ENCODE measurements around the gene NEDD8.

NEDD8 gene

GRCh38 chr14:24262821-24263733 lies 30.9 kb upstream of the NEDD8 start, which contains the start of gene TGM1:
Gene TGM1 (minus strand): TSS chr14:24263177. CDS start chr14:24262352, 825 bp downstream.
- TF ChIP-seq, protein P1, sequence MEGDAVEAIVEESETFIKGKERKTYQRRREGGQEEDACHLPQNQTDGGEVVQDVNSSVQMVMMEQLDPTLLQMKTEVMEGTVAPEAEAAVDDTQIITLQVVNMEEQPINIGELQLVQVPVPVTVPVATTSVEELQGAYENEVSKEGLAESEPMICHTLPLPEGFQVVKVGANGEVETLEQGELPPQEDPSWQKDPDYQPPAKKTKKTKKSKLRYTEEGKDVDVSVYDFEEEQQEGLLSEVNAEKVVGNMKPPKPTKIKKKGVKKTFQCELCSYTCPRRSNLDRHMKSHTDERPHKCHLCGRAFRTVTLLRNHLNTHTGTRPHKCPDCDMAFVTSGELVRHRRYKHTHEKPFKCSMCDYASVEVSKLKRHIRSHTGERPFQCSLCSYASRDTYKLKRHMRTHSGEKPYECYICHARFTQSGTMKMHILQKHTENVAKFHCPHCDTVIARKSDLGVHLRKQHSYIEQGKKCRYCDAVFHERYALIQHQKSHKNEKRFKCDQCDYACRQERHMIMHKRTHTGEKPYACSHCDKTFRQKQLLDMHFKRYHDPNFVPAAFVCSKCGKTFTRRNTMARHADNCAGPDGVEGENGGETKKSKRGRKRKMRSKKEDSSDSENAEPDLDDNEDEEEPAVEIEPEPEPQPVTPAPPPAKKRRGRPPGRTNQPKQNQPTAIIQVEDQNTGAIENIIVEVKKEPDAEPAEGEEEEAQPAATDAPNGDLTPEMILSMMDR (IDR thresholded peaks at IDR 0.05; ENCODE audit: low read depth, low read length) = no peak
- H3K4me3 ChIP-seq (ENCODE audit: low read depth, low read length) = no peak within 1 kb of the TSS

DNA sequence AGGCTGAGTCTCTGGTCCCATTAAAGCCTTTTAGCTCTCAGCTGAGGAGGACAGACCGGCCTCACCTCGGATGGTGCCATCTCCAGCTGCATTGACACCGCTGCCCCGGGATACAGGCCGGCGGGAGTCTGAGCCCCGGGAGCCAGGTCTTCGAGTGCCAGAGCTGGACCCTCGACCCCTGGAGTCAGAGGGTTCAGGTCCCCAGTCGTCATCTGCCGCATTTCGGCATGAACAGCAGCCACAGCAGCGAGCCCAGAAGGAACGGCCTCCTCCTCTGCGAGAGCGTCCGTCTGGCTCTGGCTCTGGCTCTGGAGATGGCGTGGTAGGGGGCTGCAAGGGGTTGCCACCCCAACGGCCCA lies 29.8 kb upstream of the NEDD8 start:
- TF ChIP-seq, protein P1 (IDR thresholded peaks at IDR 0.05; ENCODE audit: low read depth, low read length) = no peak
- H3K4me3 ChIP-seq (ENCODE audit: low read depth, low read length) = no peak overlapping the region

DNA sequence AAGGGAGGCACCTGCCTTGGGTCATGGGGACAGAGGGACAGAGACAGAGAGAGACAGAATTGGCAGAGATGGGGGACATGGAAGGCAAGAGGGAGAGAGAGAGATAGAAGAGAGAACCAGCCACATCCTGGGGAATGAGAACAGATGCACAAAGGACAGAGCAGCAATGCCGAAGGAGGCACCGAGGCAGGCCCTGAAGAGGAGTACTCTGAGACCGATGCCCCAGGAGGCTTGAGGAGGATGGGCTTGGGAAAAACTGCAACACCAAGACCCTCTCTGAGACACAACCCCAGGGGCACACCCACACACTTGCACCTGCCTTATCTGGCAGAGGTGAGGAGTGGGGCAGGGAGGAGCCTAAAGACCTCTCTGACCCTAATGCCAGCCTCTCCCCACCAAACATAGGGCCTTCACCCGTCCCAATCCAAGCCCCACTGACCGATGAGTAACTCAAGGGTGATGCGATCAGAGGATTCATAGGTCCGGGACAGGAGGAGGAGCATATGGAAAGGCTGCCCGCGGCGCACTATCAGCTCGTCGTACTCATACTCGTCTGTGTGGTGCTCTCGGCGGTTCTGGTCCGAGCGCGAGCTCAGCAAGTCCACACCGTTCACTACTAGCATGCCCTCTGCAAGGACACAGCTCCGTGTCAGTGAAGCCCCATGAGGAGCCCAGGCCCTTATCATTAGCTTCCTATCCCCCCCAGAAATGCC lies 29.2 kb upstream of the NEDD8 start:
- no peak overlapping the region for H3K4me3 ChIP-seq (ENCODE audit: low read depth, low read length)

DNA sequence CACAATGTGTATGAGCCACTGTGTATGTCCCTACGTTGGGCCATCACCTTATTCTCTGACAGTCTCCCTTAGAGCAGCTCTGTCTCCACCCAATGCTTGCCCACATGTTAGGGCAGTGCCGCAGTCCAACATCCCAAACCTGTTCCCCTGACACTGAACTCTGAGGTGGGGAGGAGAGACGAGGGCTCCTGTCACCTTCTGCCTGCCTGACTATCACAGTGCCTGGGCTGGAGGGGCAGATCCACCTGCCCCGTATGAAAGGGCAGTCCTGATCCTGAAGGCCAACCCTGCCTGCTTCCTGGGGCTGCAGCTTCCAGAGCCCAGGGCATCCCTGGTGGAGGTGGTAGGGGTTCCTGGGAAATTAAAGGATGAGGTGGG lies 28.6 kb upstream of the NEDD8 start:
- TF ChIP-seq, protein P1 (IDR thresholded peaks at IDR 0.05; ENCODE audit: low read depth, low read length) = no peak
- no peak overlapping the region for H3K4me3 ChIP-seq (ENCODE audit: low read depth, low read length)

More for the DNA sequence above, 29.2 kb upstream of the NEDD8 start:
- TF ChIP-seq, protein P1 (IDR thresholded peaks at IDR 0.05; ENCODE audit: low read depth, low read length) = no peak

GRCh38 chr14:24260026-24260779 lies 28.0 kb upstream of the NEDD8 start:
- no peak overlapping the region for H3K4me3 ChIP-seq (ENCODE audit: low read depth, low read length)
- TF ChIP-seq, protein P1 (IDR thresholded peaks at IDR 0.05; ENCODE audit: low read depth, low read length) = no peak

- no peak overlapping the region for H3K4me3 ChIP-seq (ENCODE audit: low read depth, low read length)
- TF ChIP-seq, protein P1 (IDR thresholded peaks at IDR 0.05; ENCODE audit: low read depth, low read length) = no peak
Measured at GRCh38 chr14:24259282-24260025, 27.3 kb upstream of the NEDD8 start.

All from WI38 (cell line).